Measurements from ENCODE around the gene ACVR1B. TPM values are rescaled to one million over a fixed set of nuclear protein-coding genes. Genes with fewer than 3 reads are reported as not detected.

ACVR1B gene
- total RNA-seq, 1 experiment from 2014 or later, result 13.4 TPM

DNA sequence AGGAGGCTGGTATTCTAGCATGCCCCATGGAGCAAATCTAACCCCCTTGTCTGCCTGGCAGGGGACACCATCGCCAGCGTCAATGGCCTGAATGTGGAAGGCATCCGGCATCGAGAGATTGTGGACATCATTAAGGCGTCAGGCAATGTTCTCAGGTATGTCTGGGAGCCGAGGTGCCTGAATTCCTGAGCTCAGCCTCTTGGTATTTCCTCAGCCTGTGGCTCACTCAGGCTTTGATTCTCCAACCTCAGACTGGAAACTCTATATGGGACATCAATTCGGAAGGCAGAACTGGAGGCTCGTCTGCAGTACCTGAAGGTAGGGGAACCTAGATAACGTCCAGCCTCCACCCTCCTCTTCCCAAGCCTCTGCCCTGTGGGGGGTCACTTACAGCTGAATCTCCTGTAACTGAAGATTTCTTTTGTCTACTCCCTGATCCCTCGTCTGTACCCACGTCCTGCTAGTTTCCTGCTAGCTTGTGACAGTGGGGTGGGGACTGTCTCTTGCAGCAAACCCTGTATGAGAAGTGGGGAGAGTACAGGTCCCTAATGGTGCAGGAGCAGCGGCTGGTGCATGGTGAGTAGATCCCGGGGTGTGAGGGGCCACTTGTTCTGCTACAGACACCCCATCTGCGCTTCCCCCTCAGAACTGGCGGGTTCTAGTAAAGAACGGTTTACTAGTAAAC, 62.3 kb downstream of the ACVR1B start:
- Histone ChIP-seq H3K27ac (no peak overlapping the region), H3K4me2 (no peak overlapping the region), H2AFZ (no peak overlapping the region), H3K4me1 (replicated peaks; ENCODE audit: insufficient read depth) (no peaks in the 10 kb centered on the region), H3K4me3 (no peak overlapping the region), H3K79me2 (ENCODE audit: low read depth) (no peaks in the 10 kb centered on the region), H4K20me1 (ENCODE audit: insufficient read depth) (no peaks in the 10 kb centered on the region), H3K9me2 (ENCODE audit: insufficient read depth) (no peaks in the 10 kb centered on the region), H3K9me3 (ENCODE audit: insufficient read depth, low read depth) (no peaks in the 10 kb centered on the region), H3K27me3 (ENCODE audit: insufficient read depth, low read depth) (no peaks in the 10 kb centered on the region), H3K36me3 (ENCODE audit: low read depth) (no peaks in the 10 kb centered on the region), H3F3A (ENCODE audit: insufficient read depth, low read depth) (no peaks in the 10 kb centered on the region)
- intact Hi-C loops (cut with micrococcal nuclease; ENCODE audit: unreplicated experiment), result no loop called here
- no TSS peak for BruUV-seq (replicated peaks)
- TF ChIP-seq EZH2 (IDR thresholded peaks at IDR 0.05; ENCODE audit: low read depth), result no peak
- TF ChIP-seq, protein P1, sequence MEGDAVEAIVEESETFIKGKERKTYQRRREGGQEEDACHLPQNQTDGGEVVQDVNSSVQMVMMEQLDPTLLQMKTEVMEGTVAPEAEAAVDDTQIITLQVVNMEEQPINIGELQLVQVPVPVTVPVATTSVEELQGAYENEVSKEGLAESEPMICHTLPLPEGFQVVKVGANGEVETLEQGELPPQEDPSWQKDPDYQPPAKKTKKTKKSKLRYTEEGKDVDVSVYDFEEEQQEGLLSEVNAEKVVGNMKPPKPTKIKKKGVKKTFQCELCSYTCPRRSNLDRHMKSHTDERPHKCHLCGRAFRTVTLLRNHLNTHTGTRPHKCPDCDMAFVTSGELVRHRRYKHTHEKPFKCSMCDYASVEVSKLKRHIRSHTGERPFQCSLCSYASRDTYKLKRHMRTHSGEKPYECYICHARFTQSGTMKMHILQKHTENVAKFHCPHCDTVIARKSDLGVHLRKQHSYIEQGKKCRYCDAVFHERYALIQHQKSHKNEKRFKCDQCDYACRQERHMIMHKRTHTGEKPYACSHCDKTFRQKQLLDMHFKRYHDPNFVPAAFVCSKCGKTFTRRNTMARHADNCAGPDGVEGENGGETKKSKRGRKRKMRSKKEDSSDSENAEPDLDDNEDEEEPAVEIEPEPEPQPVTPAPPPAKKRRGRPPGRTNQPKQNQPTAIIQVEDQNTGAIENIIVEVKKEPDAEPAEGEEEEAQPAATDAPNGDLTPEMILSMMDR (conservative IDR thresholded peaks at IDR 0.05), result no peak
- ChIA-PET CTCF (interaction anchor here (1.3 kb wide), 1 partner anchor 12 kb away, joined by 6 read pairs; no protein-coding TSS in a partner anchor), POLR2A (ENCODE audit: unreplicated experiment) (no interaction called here)
- no peak for DNase-seq

DNA sequence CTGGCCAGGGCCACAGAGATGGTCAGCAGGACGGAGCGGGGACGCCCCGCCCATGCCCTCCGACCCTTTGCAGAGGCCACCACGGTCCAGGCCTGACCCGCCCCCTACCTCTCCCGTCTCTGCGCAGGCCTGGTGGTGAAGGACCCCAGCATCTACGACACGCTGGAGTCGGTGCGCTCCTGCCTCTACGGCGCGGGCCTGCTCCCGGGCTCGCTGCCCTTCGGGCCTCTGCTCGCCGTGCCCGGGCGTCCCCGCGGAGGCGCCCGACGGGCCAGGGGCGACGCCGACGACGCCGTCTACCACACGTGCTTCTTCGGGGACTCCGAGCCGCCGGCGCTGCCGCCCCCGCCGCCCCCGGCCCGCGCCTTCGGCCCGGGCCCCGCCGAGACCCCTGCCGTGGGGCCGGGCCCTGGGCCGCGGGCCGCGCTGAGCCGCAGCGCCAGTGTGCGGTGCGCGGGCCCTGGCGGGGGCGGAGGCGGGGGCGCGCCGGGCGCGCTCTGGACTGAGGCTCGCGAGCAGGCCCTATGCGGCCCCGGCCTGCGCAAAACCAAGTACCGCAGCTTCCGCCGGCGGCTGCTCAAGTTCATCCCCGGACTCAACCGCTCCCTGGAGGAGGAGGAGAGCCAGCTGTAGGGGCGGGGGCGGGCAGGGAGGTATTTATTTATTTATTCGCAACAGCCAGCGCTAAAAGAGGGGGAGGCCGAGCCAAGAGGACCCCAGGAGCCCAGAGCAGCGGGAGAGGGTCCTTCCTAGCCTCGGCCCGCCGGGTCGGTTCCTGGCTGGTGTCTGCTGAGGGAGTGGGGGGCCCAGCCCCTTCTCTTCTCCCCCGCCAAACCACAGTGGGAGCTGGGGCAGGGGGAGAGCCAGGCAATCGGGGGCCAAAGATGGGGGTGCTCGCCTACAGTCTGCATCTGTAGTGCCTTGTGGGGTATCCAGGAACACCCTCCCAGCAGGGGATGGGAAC, 63.4 kb downstream of the ACVR1B start:
- H3K9me3 ChIP-seq (ENCODE audit: insufficient read depth, low read depth), result no peaks in the 10 kb centered on the region
- CTCF ChIA-PET, result no interaction called here
- no peaks in the 10 kb centered on the region for H3K79me2 ChIP-seq (ENCODE audit: low read depth)
- TF ChIP-seq, protein P1 (conservative IDR thresholded peaks at IDR 0.05), result no peak
- no peak for TF ChIP-seq EZH2 (IDR thresholded peaks at IDR 0.05; ENCODE audit: low read depth)
- no peaks in the 10 kb centered on the region for H3K36me3 ChIP-seq (ENCODE audit: low read depth)
- H2AFZ ChIP-seq, result no peak overlapping the region
- H3K27me3 ChIP-seq (ENCODE audit: insufficient read depth, low read depth), result no peaks in the 10 kb centered on the region
- no peak overlapping the region for H3K27ac ChIP-seq
- H3K4me3 ChIP-seq, result no peak overlapping the region
- H3K4me2 ChIP-seq, result no peak overlapping the region
- no peaks in the 10 kb centered on the region for H3K4me1 ChIP-seq (replicated peaks; ENCODE audit: insufficient read depth)
- H3F3A ChIP-seq (ENCODE audit: insufficient read depth, low read depth), result no peaks in the 10 kb centered on the region
- BruUV-seq (replicated peaks), result no TSS peak
- no peaks in the 10 kb centered on the region for H4K20me1 ChIP-seq (ENCODE audit: insufficient read depth)
- no peak for DNase-seq
- POLR2A ChIA-PET (ENCODE audit: unreplicated experiment), result no interaction called here
- no peaks in the 10 kb centered on the region for H3K9me2 ChIP-seq (ENCODE audit: insufficient read depth)
- intact Hi-C loops (cut with micrococcal nuclease; ENCODE audit: unreplicated experiment), result no loop called here

DNA sequence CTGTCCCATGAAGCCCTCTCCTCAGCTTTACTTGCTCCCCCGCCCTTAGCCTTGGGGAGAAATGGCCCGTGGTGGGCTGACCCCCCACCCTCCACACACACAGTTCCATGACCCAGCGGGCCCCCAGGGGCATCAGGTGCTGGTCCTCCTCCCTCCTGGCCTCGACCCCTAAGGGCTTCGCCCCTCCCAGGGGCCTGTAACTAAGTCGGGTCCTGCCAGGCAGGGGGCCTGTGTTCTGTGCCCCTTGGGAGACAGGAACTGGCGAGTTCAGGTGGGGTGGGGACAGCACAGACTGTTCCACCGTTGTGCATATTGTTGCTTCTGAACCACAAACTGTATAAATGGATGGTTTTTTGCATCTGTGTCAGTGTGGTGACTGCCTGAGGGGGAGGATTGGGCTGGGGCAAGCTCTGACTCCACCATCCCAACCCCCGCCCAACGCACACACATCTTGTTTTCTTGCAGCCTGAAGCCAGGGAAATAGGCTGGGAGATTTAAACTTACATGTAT, 64.1 kb downstream of the ACVR1B start:
- no TSS peak for BruUV-seq (replicated peaks)
- H3K27me3 ChIP-seq (ENCODE audit: insufficient read depth, low read depth), result no peaks in the 10 kb centered on the region; the same call in 1 of the 2 replicates
- no peaks in the 10 kb centered on the region for H3K9me3 ChIP-seq (ENCODE audit: insufficient read depth, low read depth)
- no peaks in the 10 kb centered on the region for H3K9me2 ChIP-seq (ENCODE audit: insufficient read depth)
- intact Hi-C loops (cut with micrococcal nuclease; ENCODE audit: unreplicated experiment), result no loop called here
- no peaks in the 10 kb centered on the region for H3K36me3 ChIP-seq (ENCODE audit: low read depth)
- no peak for TF ChIP-seq EZH2 (IDR thresholded peaks at IDR 0.05; ENCODE audit: low read depth)
- TF ChIP-seq, protein P1 (conservative IDR thresholded peaks at IDR 0.05), result no peak
- no peaks in the 10 kb centered on the region for H3K79me2 ChIP-seq (ENCODE audit: low read depth)
- no peak for DNase-seq
- no peaks in the 10 kb centered on the region for H3K4me1 ChIP-seq (replicated peaks; ENCODE audit: insufficient read depth)
- H3F3A ChIP-seq (ENCODE audit: insufficient read depth, low read depth), result peaks cover 4% of the 10 kb centered on the region; the same call in 1 of the 2 replicates
- no peak overlapping the region for H3K4me2 ChIP-seq
- no peak overlapping the region for H3K4me3 ChIP-seq
- ChIA-PET POLR2A (ENCODE audit: unreplicated experiment) (no interaction called here), CTCF (no interaction called here)
- H2AFZ ChIP-seq, result no peak overlapping the region
- H4K20me1 ChIP-seq (ENCODE audit: insufficient read depth), result no peaks in the 10 kb centered on the region
- H3K27ac ChIP-seq, result no peak overlapping the region

All from PC-9 (cell line).